ENCODE data around the gene EXOC3L4. TPM values are rescaled to one million over a fixed set of nuclear protein-coding genes. Genes with fewer than 3 reads are reported as not detected.
A peak's percentile ranks its signal among the peaks of the same experiment; 100 is the strongest.

Gene EXOC3L4
- total and polyA plus RNA-seq, 9 donors = 0.33 to 1.2 (median 0.85) TPM; not detected in 3

DNA sequence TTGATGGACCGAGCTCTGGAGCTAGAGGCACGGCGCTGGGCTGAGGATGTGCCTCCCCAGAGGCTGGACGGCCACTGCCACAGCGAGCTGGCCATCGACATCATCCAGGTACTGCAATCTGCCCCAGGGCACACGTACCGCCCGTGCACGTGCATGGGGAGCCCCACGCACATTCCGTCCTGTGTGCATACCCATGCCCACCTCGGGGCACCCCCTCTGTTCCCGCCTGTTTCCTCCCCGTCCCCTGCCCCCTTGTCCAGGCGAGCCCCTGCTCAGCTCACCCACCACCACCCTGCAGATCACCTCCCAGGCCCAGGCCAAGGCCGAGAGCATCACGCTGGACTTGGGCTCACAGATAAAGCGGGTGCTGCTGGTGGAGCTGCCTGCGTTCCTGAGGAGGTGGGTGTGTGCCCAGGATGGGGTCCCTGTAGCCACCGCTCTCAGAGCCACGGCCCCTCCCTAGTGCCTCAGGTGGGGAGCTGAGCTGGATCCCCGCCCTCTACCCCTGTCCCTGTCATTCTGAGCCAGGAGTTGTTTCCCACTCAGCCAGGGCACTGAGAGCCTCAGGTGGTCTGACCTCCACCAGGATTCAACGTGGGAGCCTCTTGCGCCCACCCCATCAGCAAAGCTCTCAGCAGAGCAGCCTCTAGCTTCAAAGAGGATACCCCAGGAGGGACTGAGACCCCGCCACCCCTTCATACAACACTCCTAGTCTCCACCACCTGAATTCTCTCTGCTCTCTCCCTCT lies 35.7 kb downstream of the EXOC3L4 start:
- TF ChIP-seq POLR2A (IDR thresholded peaks at IDR 0.05) (no peak), EP300 (IDR thresholded peaks at IDR 0.05) (no peak)
- TF ChIP-seq, protein P1, sequence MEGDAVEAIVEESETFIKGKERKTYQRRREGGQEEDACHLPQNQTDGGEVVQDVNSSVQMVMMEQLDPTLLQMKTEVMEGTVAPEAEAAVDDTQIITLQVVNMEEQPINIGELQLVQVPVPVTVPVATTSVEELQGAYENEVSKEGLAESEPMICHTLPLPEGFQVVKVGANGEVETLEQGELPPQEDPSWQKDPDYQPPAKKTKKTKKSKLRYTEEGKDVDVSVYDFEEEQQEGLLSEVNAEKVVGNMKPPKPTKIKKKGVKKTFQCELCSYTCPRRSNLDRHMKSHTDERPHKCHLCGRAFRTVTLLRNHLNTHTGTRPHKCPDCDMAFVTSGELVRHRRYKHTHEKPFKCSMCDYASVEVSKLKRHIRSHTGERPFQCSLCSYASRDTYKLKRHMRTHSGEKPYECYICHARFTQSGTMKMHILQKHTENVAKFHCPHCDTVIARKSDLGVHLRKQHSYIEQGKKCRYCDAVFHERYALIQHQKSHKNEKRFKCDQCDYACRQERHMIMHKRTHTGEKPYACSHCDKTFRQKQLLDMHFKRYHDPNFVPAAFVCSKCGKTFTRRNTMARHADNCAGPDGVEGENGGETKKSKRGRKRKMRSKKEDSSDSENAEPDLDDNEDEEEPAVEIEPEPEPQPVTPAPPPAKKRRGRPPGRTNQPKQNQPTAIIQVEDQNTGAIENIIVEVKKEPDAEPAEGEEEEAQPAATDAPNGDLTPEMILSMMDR (IDR thresholded peaks at IDR 0.05) = no peak
- peak in 4 of 5 donors; percentile 15 to 42 (median 32) for DNase-seq
- WGBS, 3 donors = 85 to 91% (median 87%) methylated on average over 26 of the region's 26 CpGs
- intact Hi-C loops (cut with DNase I) = no loop called here
- Histone ChIP-seq H3K27me3 (no peaks in the 10 kb centered on the region), H3K9me3 (no peaks in the 10 kb centered on the region), H3K27ac (peak overlapping the region in 1 of 2 donors; percentile 67), H3K4me3 (no peak overlapping the region), H3K4me1 (ENCODE audit: insufficient read depth) (peaks cover 19% of the 10 kb centered on the region), H3K36me3 (no peaks in the 10 kb centered on the region)

DNA sequence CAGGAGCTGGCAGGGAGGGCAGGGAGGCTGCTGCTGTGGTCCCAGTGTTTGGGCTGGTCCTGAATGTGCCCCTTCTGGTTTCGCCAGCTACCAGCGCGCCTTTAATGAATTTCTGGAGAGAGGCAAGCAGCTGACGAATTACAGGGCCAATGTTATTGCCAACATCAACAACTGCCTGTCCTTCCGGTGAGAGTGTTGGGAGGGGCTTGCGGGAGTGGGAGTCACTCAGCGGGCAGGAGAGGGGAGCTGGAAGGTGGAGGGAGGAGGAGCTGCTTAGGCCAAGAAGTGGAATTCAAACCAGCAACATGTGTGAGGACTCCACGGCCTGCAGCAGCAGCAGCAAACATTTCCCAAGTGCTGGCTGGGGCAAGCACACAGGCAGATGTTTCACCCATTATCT lies 36.4 kb downstream of the EXOC3L4 start:
- H3K27me3 ChIP-seq = no peaks in the 10 kb centered on the region
- no peak overlapping the region for H3K4me3 ChIP-seq
- WGBS, 3 donors = 5 to 12% (median 8%) methylated on average over 8 of the region's 8 CpGs
- H3K9me3 ChIP-seq = no peaks in the 10 kb centered on the region
- DNase-seq = peak; percentile 78 to 88 (median 81)
- H3K4me1 ChIP-seq (ENCODE audit: insufficient read depth) = peaks cover 19% of the 10 kb centered on the region
- intact Hi-C loops (cut with DNase I) = no loop called here
- TF ChIP-seq POLR2A (IDR thresholded peaks at IDR 0.05) = no peak
- TF ChIP-seq, protein P1 (IDR thresholded peaks at IDR 0.05) = no peak
- no peak for TF ChIP-seq EP300 (IDR thresholded peaks at IDR 0.05)
- peak overlapping the region in 1 of 2 donors; percentile 67 for H3K27ac ChIP-seq
- H3K36me3 ChIP-seq = no peaks in the 10 kb centered on the region

DNA sequence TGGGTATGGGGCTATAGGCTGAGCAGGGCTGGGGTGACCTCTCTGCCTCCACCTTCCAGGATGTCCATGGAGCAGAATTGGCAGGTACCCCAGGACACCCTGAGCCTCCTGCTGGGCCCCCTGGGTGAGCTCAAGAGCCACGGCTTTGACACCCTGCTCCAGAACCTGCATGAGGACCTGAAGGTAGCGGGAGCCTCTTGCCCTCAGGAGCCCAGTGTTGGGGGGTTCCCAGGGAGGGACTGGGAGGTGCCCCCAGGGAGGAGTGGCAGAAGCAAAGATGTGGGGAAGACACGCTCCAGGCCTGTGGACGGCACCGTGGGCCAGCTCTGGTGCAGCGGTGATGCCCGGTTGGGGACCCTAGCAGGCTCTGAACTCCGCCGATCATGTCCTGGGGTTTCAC lies 37.1 kb downstream of the EXOC3L4 start:
- H3K27me3 ChIP-seq = no peaks in the 10 kb centered on the region
- no peaks in the 10 kb centered on the region for H3K9me3 ChIP-seq
- no peaks in the 10 kb centered on the region for H3K36me3 ChIP-seq
- H3K4me1 ChIP-seq (ENCODE audit: insufficient read depth) = peaks cover 19% of the 10 kb centered on the region
- 75 to 86% (median 83%) methylated on average over 9 of the region's 9 CpGs for WGBS, 3 donors
- intact Hi-C loops (cut with DNase I) = no loop called here
- H3K4me3 ChIP-seq = no peak overlapping the region
- no peak for TF ChIP-seq POLR2A (IDR thresholded peaks at IDR 0.05)
- TF ChIP-seq, protein P1 (IDR thresholded peaks at IDR 0.05) = no peak
- TF ChIP-seq EP300 (IDR thresholded peaks at IDR 0.05) = no peak
- DNase-seq = peak in 4 of 5 donors; percentile 23 to 38 (median 30)
- peak overlapping the region in 1 of 2 donors; percentile 14 for H3K27ac ChIP-seq

DNA sequence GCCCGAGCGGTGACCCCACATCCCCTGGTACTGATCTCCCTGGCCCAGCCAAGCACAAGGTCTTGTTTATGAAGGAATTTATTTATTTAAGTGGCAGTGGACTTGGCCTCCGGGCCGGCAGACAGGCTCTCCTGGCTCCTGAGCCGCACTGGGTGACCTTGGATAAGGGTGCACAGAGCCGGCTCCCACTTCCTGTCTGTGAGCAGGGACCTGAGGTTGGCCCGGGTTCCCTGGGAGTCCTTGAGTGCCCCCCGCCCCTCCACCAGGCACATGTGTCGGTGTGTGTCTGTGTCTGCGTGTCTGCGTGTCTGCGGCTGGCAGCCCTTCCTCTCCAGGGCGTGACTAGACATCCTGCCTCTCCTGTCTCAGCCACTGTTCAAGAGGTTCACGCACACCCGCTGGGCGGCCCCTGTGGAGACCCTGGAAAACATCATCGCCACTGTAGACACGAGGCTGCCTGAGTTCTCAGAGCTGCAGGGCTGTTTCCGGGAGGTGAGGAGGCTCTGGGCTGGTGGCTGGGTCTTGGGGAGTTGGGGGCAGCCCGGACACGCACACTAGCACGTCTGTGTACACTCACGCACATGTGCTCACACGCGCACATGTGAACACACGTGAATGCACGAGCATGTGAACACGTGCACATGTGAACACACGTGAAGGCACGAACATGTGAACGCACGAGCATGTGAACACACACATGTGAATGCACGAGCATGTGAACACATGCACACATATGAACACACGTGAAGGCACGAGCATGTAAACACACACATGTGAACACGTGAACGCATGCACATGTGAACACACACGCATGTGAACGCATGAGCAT lies 38.1 kb downstream of the EXOC3L4 start:
- H3K36me3 ChIP-seq = no peaks in the 10 kb centered on the region
- H3K27ac ChIP-seq = no peak overlapping the region
- 41 to 61% (median 56%) methylated on average over 39 of the region's 39 CpGs for WGBS, 3 donors
- H3K9me3 ChIP-seq = no peaks in the 10 kb centered on the region
- H3K27me3 ChIP-seq = no peaks in the 10 kb centered on the region
- peaks cover 15% of the 10 kb centered on the region for H3K4me1 ChIP-seq (ENCODE audit: insufficient read depth)
- intact Hi-C loops (cut with DNase I) = no loop called here
- no peak overlapping the region for H3K4me3 ChIP-seq
- peak; percentile 48 to 73 (median 55) for DNase-seq
- TF ChIP-seq, protein P1 (IDR thresholded peaks at IDR 0.05) = no peak
- TF ChIP-seq POLR2A (IDR thresholded peaks at IDR 0.05) (no peak), EP300 (IDR thresholded peaks at IDR 0.05) (no peak)

Data from ovary (tissue), 9 donors.